Brain microvascular endothelial cell (primary cell): ENCODE results near the gene PLEKHA8.
A peak's percentile ranks its signal among the peaks of the same experiment; 100 is the strongest.

Source experiments
- DNase-seq: peaks from one replicate; pipeline ENCODE4 v3.0.0-alpha.2; 2020
- H3K27ac ChIP-seq: fragments of 250-450 bp; sonication (Bioruptor Pico); 2 replicates; pipeline ENCODE4 v1.5.1; 2020; ENCODE audit warnings: mild to moderate bottlenecking, moderate library complexity
- H3K27me3 ChIP-seq: fragments of 250-450 bp; sonication (Bioruptor Pico); replicated peaks from 2 replicates; pipeline ENCODE4 v1.5.1; 2020; ENCODE audit warnings: mild to moderate bottlenecking
- H3K36me3 ChIP-seq: fragments of 250-450 bp; sonication (Bioruptor Pico); replicated peaks from 2 replicates; pipeline ENCODE4 v1.5.1; 2020; ENCODE audit warnings: mild to moderate bottlenecking
- H3K4me3 ChIP-seq: 2 replicates; pipeline ENCODE4 v1.5.1; 2011; ENCODE audit warnings: low read depth, mild to moderate bottlenecking, control low read depth, low read length, moderate library complexity
- CTCF ChIP-seq: IDR thresholded peaks from 2 replicates; pipeline ENCODE4 v1.5.1; 2011; ENCODE audit warnings: low read depth, mild to moderate bottlenecking, moderate library complexity, low read length, control low read depth, inconsistent platforms; ENCODE audit errors: missing control alignments
- in situ Hi-C: cut with HindIII; loops from 2 replicates; pipeline ENCODE4 v1.10.0; 2017; ENCODE audit warnings: low sequenced_read_pairs, low pct_ligation_motif_present

PLEKHA8 gene

GRCh38 chr7:30136117-30136731 lies 108.0 kb downstream of the PLEKHA8 start:
- DNase-seq: no peak
- no peak for TF ChIP-seq CTCF
- in situ Hi-C loops: no loop called here
- Histone ChIP-seq H3K36me3 (no peaks in the 10 kb centered on the region), H3K27me3 (no peaks in the 10 kb centered on the region), H3K4me3 (peak overlapping the region; percentile 76), H3K27ac (no peak overlapping the region)

GRCh38 chr7:30136743-30137485 lies 108.7 kb downstream of the PLEKHA8 start:
- no peak for DNase-seq
- no peak overlapping the region for H3K27ac ChIP-seq
- in situ Hi-C loops: no loop called here
- H3K27me3 ChIP-seq: no peaks in the 10 kb centered on the region
- TF ChIP-seq CTCF: no peak
- H3K4me3 ChIP-seq: peak overlapping the region; percentile 76
- no peaks in the 10 kb centered on the region for H3K36me3 ChIP-seq

GRCh38 chr7:30139836-30140384 lies 111.7 kb downstream of the PLEKHA8 start:
- Histone ChIP-seq H3K4me3 (no peak overlapping the region), H3K36me3 (no peaks in the 10 kb centered on the region), H3K27me3 (no peaks in the 10 kb centered on the region), H3K27ac (no peak overlapping the region)
- no peak for DNase-seq
- TF ChIP-seq CTCF: no peak
- in situ Hi-C loops: no loop called here

GRCh38 chr7:30140456-30140855 lies 112.2 kb downstream of the PLEKHA8 start:
- H3K36me3 ChIP-seq: no peaks in the 10 kb centered on the region

GRCh38 chr7:30142710-30143109 lies 114.5 kb downstream of the PLEKHA8 start:
- in situ Hi-C loops: no loop called here
- Histone ChIP-seq H3K36me3 (no peaks in the 10 kb centered on the region), H3K27ac (no peak overlapping the region), H3K27me3 (no peaks in the 10 kb centered on the region), H3K4me3 (no peak overlapping the region)
- DNase-seq: peak; percentile 44
- TF ChIP-seq CTCF: no peak

More at GRCh38 chr7:30140456-30140855, 112.2 kb downstream of the PLEKHA8 start:
- in situ Hi-C loops: no loop called here
- Histone ChIP-seq H3K27ac (no peak overlapping the region), H3K4me3 (no peak overlapping the region), H3K27me3 (no peaks in the 10 kb centered on the region)
- TF ChIP-seq CTCF: no peak
- no peak for DNase-seq
